ENCODE results near the gene C20orf96.

Gene C20orf96

DNA sequence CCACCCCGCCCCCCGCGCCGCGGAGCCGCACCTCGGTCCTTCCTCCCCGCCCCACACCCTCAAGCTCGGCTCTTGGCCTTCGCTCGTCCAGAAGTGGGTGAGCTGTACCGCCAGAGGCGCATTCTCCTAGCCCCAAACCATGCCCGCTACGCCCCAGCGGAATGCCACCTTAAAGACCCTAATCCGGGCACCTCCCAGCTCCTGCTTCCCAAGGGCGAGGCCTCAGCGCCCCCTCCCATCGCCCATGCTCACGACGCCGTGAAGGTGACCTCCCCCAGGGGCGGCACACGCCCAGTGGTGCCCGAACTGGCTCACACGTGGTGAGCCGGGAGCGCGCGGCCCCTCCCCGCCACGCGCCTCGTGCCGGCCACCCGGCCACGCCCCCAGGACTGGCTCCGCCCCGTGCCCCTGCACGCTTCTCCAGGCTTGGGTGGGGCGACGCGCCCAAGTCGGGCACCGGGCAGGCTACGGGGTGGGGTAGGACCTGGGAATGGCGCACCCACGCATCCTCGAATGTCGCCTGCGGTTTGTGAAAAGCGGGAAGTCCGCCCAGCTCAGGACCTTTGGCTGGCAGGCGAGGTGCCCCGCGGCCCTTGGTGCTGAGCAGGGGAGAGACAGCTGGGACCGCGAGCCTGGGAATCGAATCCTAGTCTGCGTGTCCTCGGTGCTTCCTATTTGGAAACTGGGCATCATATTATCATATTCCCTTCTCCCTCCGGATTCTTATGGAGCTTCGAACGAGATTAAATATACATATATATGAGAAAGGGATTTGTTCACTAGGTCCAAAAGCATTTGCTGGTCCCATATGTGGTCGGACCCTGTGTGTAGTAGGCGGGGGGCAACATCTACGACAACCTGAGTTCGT is 33.9 kb upstream of the C20orf96 start:
- POLR2A ChIA-PET, result interaction anchor here (0.7 to 2.4 kb wide), 5 partner anchors 13 to 28 kb away, joined by 3 to 6 read pairs (median 4); no protein-coding TSS in a partner anchor
- CTCF ChIA-PET, result interaction anchor here (0.5 to 4.4 kb wide), 8 partner anchors 10 to 84 kb away, joined by 3 to 18 read pairs (median 4); no protein-coding TSS in a partner anchor
- DNase-seq, result peak; percentile 88 to 94 (median 94)
- Histone ChIP-seq H3K4me1 (ENCODE audit: control extremely low read depth in 1 of 4, control insufficient read depth in 4 of 4, insufficient read depth in 4 of 4, low read length in 3 of 4) (peaks cover 5 to 40% (median 36%) of the 10 kb centered on the region in 4 experiments), H3K27me3 (replicated peaks in 2 of 5; ENCODE audit: control insufficient read depth in 4 of 5, insufficient read depth in 5 of 5, low read length in 4 of 5) (no peaks in the 10 kb centered on the region), H3K27ac (ENCODE audit: insufficient read depth in 1 of 2, low read depth in 1 of 2, low read length in 2 of 2, poor library complexity in 1 of 2, severe bottlenecking in 2 of 2) (peak overlapping the region; percentile 68 to 84), H3K9me3 (ENCODE audit: control extremely low read depth in 1 of 5, control insufficient read depth in 4 of 5, insufficient read depth in 2 of 5, low read depth in 1 of 5, low read length in 4 of 5) (no peaks in the 10 kb centered on the region), H3K4me3 (ENCODE audit: control insufficient read depth in 1 of 7, extremely low read depth in 1 of 7, insufficient read depth in 4 of 7, low read depth in 2 of 7, low read length in 6 of 7) (peak overlapping the region; percentile 81 to 94 (median 88)), H3K36me3 (ENCODE audit: control insufficient read depth in 4 of 4, insufficient read depth in 4 of 4, low read length in 3 of 4) (peaks cover 0 to 16% (median 8%) of the 10 kb centered on the region in 4 experiments)
- WGBS (ENCODE audit: insufficient coverage), result under 1% methylated on average over 49 of the region's 69 CpGs

GRCh38 chr20:316316-317068 is 25.9 kb upstream of the C20orf96 start:
- DNase-seq, result no peak
- H3K27ac ChIP-seq (ENCODE audit: insufficient read depth in 1 of 2, low read depth in 1 of 2, low read length in 2 of 2, poor library complexity in 1 of 2, severe bottlenecking in 2 of 2), result no peak overlapping the region
- H3K4me1 ChIP-seq (ENCODE audit: control extremely low read depth in 1 of 4, control insufficient read depth in 4 of 4, insufficient read depth in 4 of 4, low read length in 3 of 4), result no peaks in the 10 kb centered on the region
- ChIA-PET POLR2A (no interaction called here), CTCF (no interaction called here)
- 94% methylated on average over 2 of the region's 2 CpGs for WGBS (ENCODE audit: insufficient coverage)
- no peaks in the 10 kb centered on the region for H3K9me3 ChIP-seq (ENCODE audit: control extremely low read depth in 1 of 5, control insufficient read depth in 4 of 5, insufficient read depth in 2 of 5, low read depth in 1 of 5, low read length in 4 of 5)
- peaks cover 0 to 3% (median 0%) of the 10 kb centered on the region in 4 experiments for H3K36me3 ChIP-seq (ENCODE audit: control insufficient read depth in 4 of 4, insufficient read depth in 4 of 4, low read length in 3 of 4)
- no peak overlapping the region for H3K4me3 ChIP-seq (ENCODE audit: control insufficient read depth in 1 of 7, extremely low read depth in 1 of 7, insufficient read depth in 4 of 7, low read depth in 2 of 7, low read length in 6 of 7)
- no peaks in the 10 kb centered on the region for H3K27me3 ChIP-seq (replicated peaks in 2 of 5; ENCODE audit: control insufficient read depth in 4 of 5, insufficient read depth in 5 of 5, low read length in 4 of 5)

- CTCF ChIA-PET, result interaction anchor here (1.2 to 1.8 kb wide), 2 partner anchors 9 to 11 kb away, joined by 3 to 6 read pairs; no protein-coding TSS in a partner anchor
- no peak overlapping the region for H3K4me3 ChIP-seq (ENCODE audit: control insufficient read depth in 1 of 7, extremely low read depth in 1 of 7, insufficient read depth in 4 of 7, low read depth in 2 of 7, low read length in 6 of 7)
- H3K27ac ChIP-seq (ENCODE audit: insufficient read depth in 1 of 2, low read depth in 1 of 2, low read length in 2 of 2, poor library complexity in 1 of 2, severe bottlenecking in 2 of 2), result no peak overlapping the region
- POLR2A ChIA-PET, result no interaction called here
- no peak for DNase-seq
- H3K4me1 ChIP-seq (ENCODE audit: control extremely low read depth in 1 of 4, control insufficient read depth in 4 of 4, insufficient read depth in 4 of 4, low read length in 3 of 4), result peaks cover 0 to 17% (median 13%) of the 10 kb centered on the region in 4 experiments
- H3K9me3 ChIP-seq (ENCODE audit: control extremely low read depth in 1 of 5, control insufficient read depth in 4 of 5, insufficient read depth in 2 of 5, low read depth in 1 of 5, low read length in 4 of 5), result no peaks in the 10 kb centered on the region
- peaks cover 0 to 3% (median 0%) of the 10 kb centered on the region in 4 experiments for H3K36me3 ChIP-seq (ENCODE audit: control insufficient read depth in 4 of 4, insufficient read depth in 4 of 4, low read length in 3 of 4)
- no peaks in the 10 kb centered on the region for H3K27me3 ChIP-seq (replicated peaks in 2 of 5; ENCODE audit: control insufficient read depth in 4 of 5, insufficient read depth in 5 of 5, low read length in 4 of 5)
These were observed 23.4 kb upstream of the C20orf96 start for GRCh38 chr20:313948-314347.

DNA sequence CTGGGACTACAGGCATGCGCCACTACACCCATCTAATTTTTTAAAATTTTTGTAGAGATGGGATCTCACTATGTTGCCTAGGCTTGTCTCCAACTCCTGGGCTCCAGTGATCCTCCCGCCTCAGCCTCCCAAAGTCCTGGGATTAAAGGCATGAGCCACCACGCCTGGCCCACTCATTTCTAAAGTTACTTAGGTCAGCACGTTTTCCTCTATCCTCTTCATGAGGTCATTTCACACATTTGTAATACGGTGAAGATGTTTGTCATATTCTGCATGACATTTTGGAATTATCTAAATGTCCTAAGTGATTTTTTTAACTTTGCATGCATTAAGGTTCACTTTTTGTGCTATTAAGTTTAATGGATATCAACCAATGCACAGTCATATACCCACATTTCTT is 22.9 kb upstream of the C20orf96 start:
- DNase-seq, result no peak
- ChIA-PET POLR2A (interaction anchor here (0.7 kb wide), 1 partner anchor 9 kb away, joined by 6 read pairs; no protein-coding TSS in a partner anchor), CTCF (interaction anchor here (1.2 to 2.0 kb wide), 3 partner anchors 9 to 17 kb away, joined by 3 to 8 read pairs (median 6); no protein-coding TSS in a partner anchor)
- 100% methylated on average over 2 of the region's 5 CpGs for WGBS (ENCODE audit: insufficient coverage)
- peaks cover 0 to 3% (median 0%) of the 10 kb centered on the region in 4 experiments for H3K36me3 ChIP-seq (ENCODE audit: control insufficient read depth in 4 of 4, insufficient read depth in 4 of 4, low read length in 3 of 4)
- H3K4me3 ChIP-seq (ENCODE audit: control insufficient read depth in 1 of 7, extremely low read depth in 1 of 7, insufficient read depth in 4 of 7, low read depth in 2 of 7, low read length in 6 of 7), result no peak overlapping the region
- no peak overlapping the region for H3K27ac ChIP-seq (ENCODE audit: insufficient read depth in 1 of 2, low read depth in 1 of 2, low read length in 2 of 2, poor library complexity in 1 of 2, severe bottlenecking in 2 of 2)
- no peaks in the 10 kb centered on the region for H3K9me3 ChIP-seq (ENCODE audit: control extremely low read depth in 1 of 5, control insufficient read depth in 4 of 5, insufficient read depth in 2 of 5, low read depth in 1 of 5, low read length in 4 of 5)
- no peaks in the 10 kb centered on the region for H3K27me3 ChIP-seq (replicated peaks in 2 of 5; ENCODE audit: control insufficient read depth in 4 of 5, insufficient read depth in 5 of 5, low read length in 4 of 5)
- H3K4me1 ChIP-seq (ENCODE audit: control extremely low read depth in 1 of 4, control insufficient read depth in 4 of 4, insufficient read depth in 4 of 4, low read length in 3 of 4), result peaks cover 0 to 17% (median 13%) of the 10 kb centered on the region in 4 experiments

- Histone ChIP-seq H3K9me3 (ENCODE audit: control extremely low read depth in 1 of 5, control insufficient read depth in 4 of 5, insufficient read depth in 2 of 5, low read depth in 1 of 5, low read length in 4 of 5) (no peaks in the 10 kb centered on the region), H3K4me3 (ENCODE audit: control insufficient read depth in 1 of 7, extremely low read depth in 1 of 7, insufficient read depth in 4 of 7, low read depth in 2 of 7, low read length in 6 of 7) (no peak overlapping the region), H3K4me1 (ENCODE audit: control extremely low read depth in 1 of 4, control insufficient read depth in 4 of 4, insufficient read depth in 4 of 4, low read length in 3 of 4) (peaks cover 0 to 17% (median 15%) of the 10 kb centered on the region in 4 experiments), H3K27me3 (replicated peaks in 2 of 5; ENCODE audit: control insufficient read depth in 4 of 5, insufficient read depth in 5 of 5, low read length in 4 of 5) (no peaks in the 10 kb centered on the region), H3K27ac (ENCODE audit: insufficient read depth in 1 of 2, low read depth in 1 of 2, low read length in 2 of 2, poor library complexity in 1 of 2, severe bottlenecking in 2 of 2) (no peak overlapping the region), H3K36me3 (ENCODE audit: control insufficient read depth in 4 of 4, insufficient read depth in 4 of 4, low read length in 3 of 4) (peaks cover 0 to 3% (median 0%) of the 10 kb centered on the region in 4 experiments)
- ChIA-PET CTCF (interaction anchor here (1.2 to 2.0 kb wide), 3 partner anchors 13 to 18 kb away, joined by 4 to 8 read pairs (median 6); no protein-coding TSS in a partner anchor), POLR2A (interaction anchor here (0.7 kb wide), 1 partner anchor 9 kb away, joined by 6 read pairs; no protein-coding TSS in a partner anchor)
- DNase-seq, result no peak
- WGBS (ENCODE audit: insufficient coverage), result no CpG with 5 or more reads among the region's 1 CpG
These were observed 22.3 kb upstream of the C20orf96 start for GRCh38 chr20:312866-313265.

- Histone ChIP-seq H3K4me3 (ENCODE audit: control insufficient read depth in 1 of 7, extremely low read depth in 1 of 7, insufficient read depth in 4 of 7, low read depth in 2 of 7, low read length in 6 of 7) (no peak overlapping the region), H3K9me3 (ENCODE audit: control extremely low read depth in 1 of 5, control insufficient read depth in 4 of 5, insufficient read depth in 2 of 5, low read depth in 1 of 5, low read length in 4 of 5) (no peaks in the 10 kb centered on the region), H3K36me3 (ENCODE audit: control insufficient read depth in 4 of 4, insufficient read depth in 4 of 4, low read length in 3 of 4) (peaks cover 0 to 2% (median 0%) of the 10 kb centered on the region in 4 experiments), H3K27me3 (replicated peaks in 2 of 5; ENCODE audit: control insufficient read depth in 4 of 5, insufficient read depth in 5 of 5, low read length in 4 of 5) (no peaks in the 10 kb centered on the region), H3K4me1 (ENCODE audit: control extremely low read depth in 1 of 4, control insufficient read depth in 4 of 4, insufficient read depth in 4 of 4, low read length in 3 of 4) (peaks cover 0 to 17% (median 15%) of the 10 kb centered on the region in 4 experiments), H3K27ac (ENCODE audit: insufficient read depth in 1 of 2, low read depth in 1 of 2, low read length in 2 of 2, poor library complexity in 1 of 2, severe bottlenecking in 2 of 2) (no peak overlapping the region)
- peak in 1 of 3 donors; percentile 7 for DNase-seq
- ChIA-PET POLR2A (interaction anchor here (1.5 kb wide), 1 partner anchor 13 kb away, joined by 6 read pairs; the partner anchor contains the start of gene SOX12), CTCF (interaction anchor here (1.2 to 2.0 kb wide), 3 partner anchors 12 to 19 kb away, joined by 4 to 8 read pairs (median 6); no protein-coding TSS in a partner anchor)
- 99% methylated on average over 6 of the region's 8 CpGs for WGBS (ENCODE audit: insufficient coverage)
These were observed 21.5 kb upstream of the C20orf96 start for GRCh38 chr20:312067-312466.

Data from common myeloid progenitor, CD34-positive (primary cell).